ENCODE measurements around the gene ADARB2. TPM values are rescaled to one million over a fixed set of nuclear protein-coding genes. Genes with fewer than 3 reads are reported as not detected.

The ADARB2 gene
- total RNA-seq, 1 experiment from 2014 or later: not detected

DNA sequence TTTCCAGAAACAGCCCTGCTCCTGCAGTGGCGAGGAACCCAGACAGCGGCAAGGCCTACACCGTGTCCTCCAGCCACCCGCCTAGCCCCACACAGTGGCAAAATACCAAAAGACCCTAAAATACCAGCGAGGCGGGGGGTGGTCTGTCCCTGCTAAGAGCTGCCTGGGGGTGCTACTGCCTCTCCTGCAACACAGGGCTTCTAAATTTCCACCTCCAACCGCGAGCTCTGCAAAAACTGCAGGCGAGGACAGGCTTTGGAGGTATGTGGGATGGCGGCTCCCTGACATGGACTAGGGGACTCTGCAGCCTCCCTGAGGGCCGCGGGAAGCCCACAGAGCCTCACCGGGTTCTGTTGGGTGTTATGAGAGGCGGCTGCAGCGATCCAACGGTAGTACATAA, 558.8 kb downstream of the ADARB2 start:
- CTCF ChIA-PET: no interaction called here
- DNase-seq: no peak
- H3K4me3 Mint-ChIP-seq (ENCODE audit: low read depth, unreplicated experiment): no peak overlapping the region
- no peaks in the 10 kb centered on the region for H3K36me3 Mint-ChIP-seq (ENCODE audit: insufficient read depth, unreplicated experiment)
- intact Hi-C loops (cut with micrococcal nuclease; ENCODE audit: unreplicated experiment): no loop called here
- no peak overlapping the region for H3K27ac Mint-ChIP-seq (ENCODE audit: unreplicated experiment)
- H3K9me3 Mint-ChIP-seq (ENCODE audit: low read depth, unreplicated experiment): no peaks in the 10 kb centered on the region
- H3K27me3 Mint-ChIP-seq (ENCODE audit: unreplicated experiment): peaks cover 92% of the 10 kb centered on the region
- no TSS peak for BruUV-seq (replicated peaks)
- no peaks in the 10 kb centered on the region for H3K4me1 Mint-ChIP-seq (ENCODE audit: low read depth, unreplicated experiment)
- TF ChIP-seq, protein P1, sequence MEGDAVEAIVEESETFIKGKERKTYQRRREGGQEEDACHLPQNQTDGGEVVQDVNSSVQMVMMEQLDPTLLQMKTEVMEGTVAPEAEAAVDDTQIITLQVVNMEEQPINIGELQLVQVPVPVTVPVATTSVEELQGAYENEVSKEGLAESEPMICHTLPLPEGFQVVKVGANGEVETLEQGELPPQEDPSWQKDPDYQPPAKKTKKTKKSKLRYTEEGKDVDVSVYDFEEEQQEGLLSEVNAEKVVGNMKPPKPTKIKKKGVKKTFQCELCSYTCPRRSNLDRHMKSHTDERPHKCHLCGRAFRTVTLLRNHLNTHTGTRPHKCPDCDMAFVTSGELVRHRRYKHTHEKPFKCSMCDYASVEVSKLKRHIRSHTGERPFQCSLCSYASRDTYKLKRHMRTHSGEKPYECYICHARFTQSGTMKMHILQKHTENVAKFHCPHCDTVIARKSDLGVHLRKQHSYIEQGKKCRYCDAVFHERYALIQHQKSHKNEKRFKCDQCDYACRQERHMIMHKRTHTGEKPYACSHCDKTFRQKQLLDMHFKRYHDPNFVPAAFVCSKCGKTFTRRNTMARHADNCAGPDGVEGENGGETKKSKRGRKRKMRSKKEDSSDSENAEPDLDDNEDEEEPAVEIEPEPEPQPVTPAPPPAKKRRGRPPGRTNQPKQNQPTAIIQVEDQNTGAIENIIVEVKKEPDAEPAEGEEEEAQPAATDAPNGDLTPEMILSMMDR (IDR thresholded peaks at IDR 0.05; ENCODE audit: unreplicated experiment): no peak

DNA sequence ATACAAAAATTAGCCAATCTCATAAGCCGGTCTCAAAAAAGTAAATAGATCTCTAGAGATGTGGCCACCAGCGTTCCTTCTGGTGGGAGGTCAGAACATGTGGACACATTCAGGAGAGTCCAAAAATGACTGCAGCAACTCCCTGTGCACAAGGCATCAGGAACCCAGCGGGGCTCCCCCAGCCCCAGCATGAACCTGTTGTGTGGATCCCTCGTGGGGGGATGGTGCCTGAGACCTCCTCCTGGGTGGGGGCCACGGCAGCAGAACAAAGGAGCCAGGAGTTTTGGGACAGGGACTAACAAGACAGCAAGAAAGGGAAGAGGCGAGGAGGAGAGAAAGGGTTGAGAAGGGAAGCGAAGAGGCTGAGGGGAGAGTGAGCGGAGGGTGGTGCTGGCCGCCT, 559.4 kb downstream of the ADARB2 start:
- no peaks in the 10 kb centered on the region for H3K4me1 Mint-ChIP-seq (ENCODE audit: low read depth, unreplicated experiment)
- H3K27ac Mint-ChIP-seq (ENCODE audit: unreplicated experiment): no peak overlapping the region
- H3K36me3 Mint-ChIP-seq (ENCODE audit: insufficient read depth, unreplicated experiment): no peaks in the 10 kb centered on the region
- BruUV-seq (replicated peaks): no TSS peak
- no peak overlapping the region for H3K4me3 Mint-ChIP-seq (ENCODE audit: low read depth, unreplicated experiment)
- CTCF ChIA-PET: no interaction called here
- TF ChIP-seq, protein P1 (IDR thresholded peaks at IDR 0.05; ENCODE audit: unreplicated experiment): no peak
- H3K27me3 Mint-ChIP-seq (ENCODE audit: unreplicated experiment): peaks cover 92% of the 10 kb centered on the region
- DNase-seq: no peak
- intact Hi-C loops (cut with micrococcal nuclease; ENCODE audit: unreplicated experiment): no loop called here
- H3K9me3 Mint-ChIP-seq (ENCODE audit: low read depth, unreplicated experiment): no peaks in the 10 kb centered on the region

DNA sequence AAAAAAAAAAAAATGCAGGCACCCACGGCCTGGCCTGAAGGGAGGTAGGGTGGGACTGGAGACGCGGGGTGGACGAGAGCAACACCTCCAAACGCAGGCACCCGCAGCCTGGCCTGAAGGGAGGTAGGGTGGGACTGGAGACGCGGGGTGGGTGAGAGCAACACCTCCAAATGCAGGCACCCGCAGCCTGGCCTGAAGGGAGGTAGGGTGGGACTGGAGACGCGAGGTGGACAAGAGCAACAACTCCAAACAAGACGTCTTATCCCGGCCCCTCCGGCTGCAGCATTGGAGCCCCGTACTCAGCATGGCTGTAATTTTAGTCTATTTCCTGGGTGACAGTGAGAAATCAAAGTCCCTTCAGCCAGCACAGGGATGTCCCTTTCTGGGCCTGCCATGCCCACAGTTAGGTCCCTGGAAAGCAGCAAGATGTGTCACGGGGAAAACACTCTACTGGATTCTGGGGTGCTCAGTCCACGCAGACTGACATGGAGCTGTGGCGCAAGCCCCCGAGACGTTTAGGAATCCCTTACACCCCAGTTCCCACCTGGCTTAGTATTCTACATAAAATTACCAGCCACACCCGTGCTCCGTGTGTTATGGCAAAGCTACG, 561.3 kb downstream of the ADARB2 start:
- TF ChIP-seq, protein P1 (IDR thresholded peaks at IDR 0.05; ENCODE audit: unreplicated experiment): no peak
- H3K27me3 Mint-ChIP-seq (ENCODE audit: unreplicated experiment): peaks cover 92% of the 10 kb centered on the region
- DNase-seq: no peak
- no peaks in the 10 kb centered on the region for H3K9me3 Mint-ChIP-seq (ENCODE audit: low read depth, unreplicated experiment)
- no TSS peak for BruUV-seq (replicated peaks)
- no peak overlapping the region for H3K27ac Mint-ChIP-seq (ENCODE audit: unreplicated experiment)
- CTCF ChIA-PET: no interaction called here
- H3K36me3 Mint-ChIP-seq (ENCODE audit: insufficient read depth, unreplicated experiment): no peaks in the 10 kb centered on the region
- no peak overlapping the region for H3K4me3 Mint-ChIP-seq (ENCODE audit: low read depth, unreplicated experiment)
- no peaks in the 10 kb centered on the region for H3K4me1 Mint-ChIP-seq (ENCODE audit: low read depth, unreplicated experiment)
- intact Hi-C loops (cut with micrococcal nuclease; ENCODE audit: unreplicated experiment): no loop called here

DNA sequence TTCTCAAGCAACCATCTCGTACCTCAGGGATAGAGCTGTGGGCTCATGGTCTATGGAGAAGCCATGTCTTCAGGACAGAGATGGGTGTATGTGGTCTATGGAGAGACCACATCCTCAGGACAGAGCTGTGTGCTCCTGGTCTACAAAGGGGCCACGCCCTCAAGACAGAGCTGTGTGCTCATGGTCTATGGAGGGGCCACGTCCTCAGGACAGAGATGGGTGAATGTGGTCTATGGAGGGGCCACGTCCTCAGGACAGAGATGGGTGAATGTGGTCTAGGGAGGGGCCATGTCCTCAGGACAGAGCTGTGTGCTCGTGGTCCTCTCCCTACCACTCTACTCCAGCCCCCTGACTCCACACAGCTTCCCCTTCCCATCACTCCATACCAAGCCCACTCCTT, 563.3 kb downstream of the ADARB2 start:
- TF ChIP-seq, protein P1 (IDR thresholded peaks at IDR 0.05; ENCODE audit: unreplicated experiment): no peak
- Mint-ChIP-seq H3K27me3 (ENCODE audit: unreplicated experiment) (peaks cover 92% of the 10 kb centered on the region), H3K4me1 (ENCODE audit: low read depth, unreplicated experiment) (no peaks in the 10 kb centered on the region), H3K36me3 (ENCODE audit: insufficient read depth, unreplicated experiment) (no peaks in the 10 kb centered on the region), H3K9me3 (ENCODE audit: low read depth, unreplicated experiment) (no peaks in the 10 kb centered on the region), H3K27ac (ENCODE audit: unreplicated experiment) (no peak overlapping the region), H3K4me3 (ENCODE audit: low read depth, unreplicated experiment) (no peak overlapping the region)
- intact Hi-C loops (cut with micrococcal nuclease; ENCODE audit: unreplicated experiment): no loop called here
- DNase-seq: no peak
- no TSS peak for BruUV-seq (replicated peaks)
- CTCF ChIA-PET: no interaction called here

All from Calu3 (cell line).